Measurements from ENCODE around the gene SPOCK1. TPM values are rescaled to one million over a fixed set of nuclear protein-coding genes. Genes with fewer than 3 reads are reported as not detected.

Gene SPOCK1
- total and polyA plus RNA-seq, 2 of the 4 experiments (the other 2 are of a cell fraction): 5.0 to 20.3 TPM

- Histone ChIP-seq H2AK9ac (replicated peaks; ENCODE audit: low read depth, low read length, poor library complexity) (no peak overlapping the region), H3K14ac (replicated peaks; ENCODE audit: low read depth, low read length) (no peak overlapping the region), H3K18ac (ENCODE audit: low read depth, low read length) (no peak overlapping the region), H3K4me2 (ENCODE audit: low read depth, low read length) (no peak overlapping the region), H2BK5ac (ENCODE audit: low read depth, low read length, poor library complexity, severe bottlenecking) (no peak overlapping the region), H3K56ac (ENCODE audit: extremely low read depth, insufficient read depth, low read length) (no peak overlapping the region), H3K9me3 (ENCODE audit: control insufficient read depth, insufficient read depth, low read length) (no peaks in the 10 kb centered on the region), H3K4me1 (ENCODE audit: control insufficient read depth, insufficient read depth, low read length) (no peaks in the 10 kb centered on the region), H3K36me3 (ENCODE audit: control insufficient read depth, insufficient read depth, low read length) (no peaks in the 10 kb centered on the region), H3K27ac (ENCODE audit: insufficient read depth, low read length) (no peak overlapping the region), H3K9ac (ENCODE audit: low read depth, low read length) (no peak overlapping the region), H4K91ac (ENCODE audit: insufficient read depth, low read depth, low read length) (no peak overlapping the region), H4K20me1 (ENCODE audit: insufficient read depth, low read length) (no peaks in the 10 kb centered on the region), H3K27me3 (ENCODE audit: control insufficient read depth, insufficient read depth, low read length) (peaks cover 15% of the 10 kb centered on the region), H2BK120ac (ENCODE audit: low read depth, low read length) (no peak overlapping the region), H2AFZ (replicated peaks; ENCODE audit: low read length, poor library complexity) (no peak overlapping the region), H2BK15ac (ENCODE audit: low read depth, low read length) (no peak overlapping the region), H3K4ac (ENCODE audit: low read depth, low read length) (no peak overlapping the region), H2BK20ac (ENCODE audit: low read depth, low read length) (no peak overlapping the region), H3K9me1 (ENCODE audit: insufficient read depth, low read length) (no peaks in the 10 kb centered on the region), H3K23ac (ENCODE audit: low read depth, low read length) (no peak overlapping the region), H4K5ac (ENCODE audit: low read depth, low read length) (no peak overlapping the region), H2AK5ac (ENCODE audit: low read depth, low read length) (no peak overlapping the region), H4K8ac (ENCODE audit: low read depth in 2 of 2, low read length in 2 of 2) (no peak overlapping the region), H3K79me1 (ENCODE audit: low read depth in 1 of 2, low read length in 2 of 2) (no peaks in the 10 kb centered on the region), H3K4me3 (ENCODE audit: insufficient read depth, low read depth, low read length) (no peak overlapping the region)
- CTCF ChIA-PET: no interaction called here
- TF ChIP-seq CTCF (conservative IDR thresholded peaks at IDR 0.05; ENCODE audit: low read depth, low read length): no peak
- no peak for TF ChIP-seq RFX5 (IDR thresholded peaks at IDR 0.05; ENCODE audit: low read depth, low read length)
- DNase-seq: no peak
- WGBS, 2 experiments (ENCODE audit: extremely low coverage in 2 of 2, insufficient read length in 1 of 2): 39% methylated on average over 4 of the region's 4 CpGs; no CpG with 5 or more reads in 1 of the 2 experiments
- intact Hi-C loops (cut with micrococcal nuclease) (no loop called here), in situ Hi-C loops (cut with MboI; ENCODE audit: low sequenced_read_pairs) (loop anchor here (5.0 kb wide), 1 partner anchor 159 kb away; no protein-coding TSS in a partner anchor), dilution Hi-C loops (cut with HindIII; ENCODE audit: low sequenced_read_pairs, unreplicated experiment) (no loop called here)
- POLR2A ChIA-PET (ENCODE audit: unreplicated experiment): no interaction called here
- BruUV-seq (replicated peaks): no TSS peak
- no peak for ATAC-seq (ENCODE audit: low read depth)
Observed at GRCh38 chr5:137501226-137501625, 2.1 kb upstream of the SPOCK1 start.

Data from IMR-90 (cell line).